ENCODE measurements around the gene FAM186B.

Gene FAM186B

DNA sequence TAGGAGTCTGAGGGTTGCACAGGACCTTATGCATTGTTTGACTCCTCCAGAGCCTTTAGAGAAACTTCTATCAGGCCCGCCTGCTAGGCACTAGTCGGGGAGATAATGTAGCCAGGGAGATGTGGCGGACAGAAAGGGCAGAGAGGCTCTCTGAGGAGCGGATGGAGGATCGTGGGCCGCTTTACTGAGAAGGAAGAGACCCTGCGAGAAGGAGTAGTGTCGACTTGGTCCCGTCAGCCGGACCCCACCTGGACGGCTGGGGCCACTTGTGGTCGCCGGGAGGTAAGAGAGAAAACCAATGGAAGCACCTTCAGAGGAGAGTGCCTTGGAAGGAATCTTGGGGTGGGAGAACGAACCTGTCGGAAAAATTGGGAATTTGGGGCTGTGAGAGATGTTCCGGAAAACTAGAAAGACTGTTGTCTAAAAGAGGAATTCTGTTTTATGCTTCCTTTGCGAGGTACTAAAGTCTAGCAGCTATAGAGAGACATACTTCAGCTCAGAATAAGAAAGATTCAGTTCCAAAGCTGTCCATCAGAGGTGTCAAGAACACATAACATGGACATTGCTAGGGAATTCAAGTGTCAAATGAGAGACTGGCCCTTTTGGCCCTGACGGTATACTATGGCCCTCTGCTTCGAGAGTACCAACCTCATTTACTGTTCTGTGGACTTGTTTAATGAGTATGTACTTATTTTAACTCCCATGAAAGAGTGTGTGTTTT is 36.8 kb downstream of the FAM186B start:
- in situ Hi-C loops (cut with MboI; ENCODE audit: low sequenced_read_pairs, unreplicated experiment): no loop called here
- no peak for DNase-seq (ENCODE audit: low spot score)
- TF ChIP-seq, protein P1, sequence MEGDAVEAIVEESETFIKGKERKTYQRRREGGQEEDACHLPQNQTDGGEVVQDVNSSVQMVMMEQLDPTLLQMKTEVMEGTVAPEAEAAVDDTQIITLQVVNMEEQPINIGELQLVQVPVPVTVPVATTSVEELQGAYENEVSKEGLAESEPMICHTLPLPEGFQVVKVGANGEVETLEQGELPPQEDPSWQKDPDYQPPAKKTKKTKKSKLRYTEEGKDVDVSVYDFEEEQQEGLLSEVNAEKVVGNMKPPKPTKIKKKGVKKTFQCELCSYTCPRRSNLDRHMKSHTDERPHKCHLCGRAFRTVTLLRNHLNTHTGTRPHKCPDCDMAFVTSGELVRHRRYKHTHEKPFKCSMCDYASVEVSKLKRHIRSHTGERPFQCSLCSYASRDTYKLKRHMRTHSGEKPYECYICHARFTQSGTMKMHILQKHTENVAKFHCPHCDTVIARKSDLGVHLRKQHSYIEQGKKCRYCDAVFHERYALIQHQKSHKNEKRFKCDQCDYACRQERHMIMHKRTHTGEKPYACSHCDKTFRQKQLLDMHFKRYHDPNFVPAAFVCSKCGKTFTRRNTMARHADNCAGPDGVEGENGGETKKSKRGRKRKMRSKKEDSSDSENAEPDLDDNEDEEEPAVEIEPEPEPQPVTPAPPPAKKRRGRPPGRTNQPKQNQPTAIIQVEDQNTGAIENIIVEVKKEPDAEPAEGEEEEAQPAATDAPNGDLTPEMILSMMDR (IDR thresholded peaks at IDR 0.05; ENCODE audit: borderline replicate concordance, control extremely low read depth, extremely low read depth, insufficient read depth, missing control alignments): no peak

DNA sequence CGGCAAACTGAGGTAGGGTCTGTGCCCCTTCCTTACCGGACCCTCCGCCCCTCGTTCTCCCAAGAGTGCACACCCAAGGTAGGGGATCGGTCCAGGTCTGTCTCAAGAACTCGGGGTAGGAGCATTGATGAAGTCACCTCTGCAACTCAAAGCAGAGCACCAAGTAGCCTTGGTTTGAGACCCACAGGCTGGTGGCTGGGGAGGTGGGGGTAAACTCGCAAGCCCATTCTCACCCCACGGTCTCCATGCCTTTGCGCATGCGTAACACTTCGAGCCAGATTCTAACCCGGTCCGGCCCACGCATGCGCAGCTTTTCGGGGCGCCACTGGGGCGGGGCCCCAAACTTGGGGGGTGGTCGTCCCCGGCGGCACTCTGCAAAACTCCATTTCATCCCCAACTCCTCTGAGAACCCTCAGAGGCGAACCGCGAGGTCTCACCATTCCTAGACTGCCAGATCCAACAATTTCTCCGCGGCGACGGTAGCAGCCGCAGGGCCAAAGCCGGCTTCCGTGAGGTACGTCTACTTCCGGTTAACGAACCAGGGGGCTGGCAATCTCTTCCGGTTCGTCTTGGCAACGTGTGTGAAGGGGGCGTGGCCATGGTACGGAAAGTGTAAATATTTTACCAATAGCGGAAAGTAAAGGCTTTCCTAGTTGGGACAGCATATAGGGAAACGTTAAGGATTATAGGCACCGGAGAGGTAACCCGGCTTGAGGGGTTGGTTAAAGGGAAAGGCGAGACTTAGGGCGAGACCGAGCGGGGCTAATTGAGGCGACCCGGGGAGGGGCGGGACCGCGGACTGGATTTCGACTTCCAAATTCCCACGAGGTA is 37.6 kb downstream of the FAM186B start, which contains the start of gene MCRS1:
MCRS1 (minus strand) TSS at position 532 of the 831 bp plus-strand sequence. CDS start 1,411 bp downstream, outside the sequence.
- TF ChIP-seq, protein P1 (IDR thresholded peaks at IDR 0.05; ENCODE audit: borderline replicate concordance, control extremely low read depth, extremely low read depth, insufficient read depth, missing control alignments): no peak
- DNase-seq (ENCODE audit: low spot score): peak; percentile 96
- in situ Hi-C loops (cut with MboI; ENCODE audit: low sequenced_read_pairs, unreplicated experiment): no loop called here

DNA sequence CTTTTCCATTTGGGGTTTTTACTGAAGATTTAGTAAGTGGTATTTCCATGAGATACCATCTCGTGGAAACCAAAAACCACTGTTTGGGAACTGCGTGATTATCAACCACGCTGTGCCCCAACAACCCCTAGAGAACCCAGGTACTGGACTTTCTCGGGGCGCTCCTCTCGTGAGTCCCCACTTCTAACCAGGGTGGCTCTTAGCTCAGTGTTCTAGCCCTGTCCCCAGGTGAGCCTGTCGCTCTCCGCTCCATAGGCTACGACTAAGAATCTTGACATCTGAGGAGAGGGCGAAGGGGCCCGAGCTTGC is 38.2 kb downstream of the FAM186B start:
- in situ Hi-C loops (cut with MboI; ENCODE audit: low sequenced_read_pairs, unreplicated experiment): no loop called here
- DNase-seq (ENCODE audit: low spot score): peak; percentile 58
- TF ChIP-seq, protein P1 (IDR thresholded peaks at IDR 0.05; ENCODE audit: borderline replicate concordance, control extremely low read depth, extremely low read depth, insufficient read depth, missing control alignments): no peak

DNA sequence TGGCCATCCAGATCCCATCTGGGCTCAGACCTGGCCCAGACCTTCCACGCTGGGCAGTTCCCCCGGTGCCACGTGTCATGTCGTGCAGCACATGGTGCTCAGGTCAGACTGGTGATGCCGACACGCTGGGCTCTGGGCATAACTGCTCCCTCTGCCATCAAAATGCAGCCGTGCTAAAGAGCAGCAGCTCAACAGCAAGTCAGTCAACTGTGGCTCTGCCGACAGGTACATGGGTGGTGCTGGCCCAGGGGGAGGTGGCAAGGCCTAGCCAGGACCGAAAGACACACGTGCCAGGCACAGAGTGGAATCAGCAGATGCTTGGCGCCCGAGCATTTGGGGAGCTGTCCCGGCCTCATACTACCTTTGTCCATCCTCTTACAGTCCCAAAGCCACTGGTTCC is 39.1 kb downstream of the FAM186B start:
- in situ Hi-C loops (cut with MboI; ENCODE audit: low sequenced_read_pairs, unreplicated experiment): no loop called here
- TF ChIP-seq, protein P1 (IDR thresholded peaks at IDR 0.05; ENCODE audit: borderline replicate concordance, control extremely low read depth, extremely low read depth, insufficient read depth, missing control alignments): no peak
- DNase-seq (ENCODE audit: low spot score): no peak

DNA sequence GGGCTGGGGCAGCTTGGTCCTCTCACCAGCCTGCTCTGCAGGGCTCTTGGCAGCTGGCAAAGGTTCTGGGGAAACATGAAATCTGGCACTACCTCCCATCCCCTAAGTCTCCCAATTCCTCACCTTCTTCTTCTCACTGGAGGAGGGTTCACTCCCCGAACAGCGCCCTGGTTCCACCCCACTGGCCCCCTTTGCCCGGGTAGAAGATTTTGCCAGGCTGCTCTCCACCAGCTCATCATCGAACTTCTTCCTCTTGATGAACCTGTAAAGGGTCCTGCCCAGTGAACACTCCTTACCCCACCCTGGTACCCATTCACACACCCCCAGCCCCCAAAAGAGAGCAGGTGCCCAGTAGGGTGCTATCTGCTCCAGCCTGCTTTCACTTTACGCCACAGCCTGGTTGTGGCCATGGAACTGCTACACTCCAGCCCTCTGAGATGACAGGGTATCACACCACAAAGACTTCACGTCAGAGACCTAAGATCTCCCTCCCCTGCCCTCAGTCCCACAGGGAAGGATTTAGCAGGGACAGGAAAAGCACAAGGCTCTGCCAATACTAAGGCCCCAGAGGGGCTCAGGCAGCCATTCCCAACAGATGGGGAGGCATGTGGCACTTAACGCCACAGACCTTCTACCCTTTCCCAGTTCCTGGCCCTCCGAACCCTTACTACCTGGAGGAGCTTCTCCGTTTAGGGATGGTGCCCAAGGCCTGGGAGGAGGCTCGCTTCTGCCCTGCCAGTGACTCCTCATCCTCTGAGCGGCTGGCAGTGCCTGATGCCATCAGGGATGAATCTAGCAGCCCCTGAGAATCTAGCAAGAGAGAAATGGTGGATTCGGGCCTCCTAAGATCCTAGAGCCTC is 39.8 kb downstream of the FAM186B start:
- TF ChIP-seq, protein P1 (IDR thresholded peaks at IDR 0.05; ENCODE audit: borderline replicate concordance, control extremely low read depth, extremely low read depth, insufficient read depth, missing control alignments): no peak
- in situ Hi-C loops (cut with MboI; ENCODE audit: low sequenced_read_pairs, unreplicated experiment): no loop called here
- no peak for DNase-seq (ENCODE audit: low spot score)

All from GM13976 (cell line).